ENCODE measurements around the gene BMPR1B. TPM values are rescaled to one million over a fixed set of nuclear protein-coding genes. Genes with fewer than 3 reads are reported as not detected.

The BMPR1B gene
- total and polyA plus RNA-seq, 2 of the 8 experiments (the other 6 are each of a cell fraction or from before 2014, with no cell fraction given) = 0.14 to 1.1 TPM

GRCh38 chr4:94926936-94927335, 169.2 kb downstream of the BMPR1B start:
- Histone ChIP-seq H2BK20ac (ENCODE audit: low read length) (no peak overlapping the region), H3K4ac (replicated peaks; ENCODE audit: insufficient read length, low read depth, low read length) (no peak overlapping the region), H3K27me3 (replicated peaks in 1 of 4; ENCODE audit: control insufficient read depth in 3 of 4, extremely low read depth in 1 of 4, insufficient read depth in 3 of 4, low read length in 3 of 4) (no peaks in the 10 kb centered on the region; a peak in 1 of 7 replicates), H3K27ac (ENCODE audit: low read depth, low read length) (no peak overlapping the region), H3K36me3 (ENCODE audit: control insufficient read depth in 2 of 4, insufficient read depth in 4 of 4, low read length in 3 of 4) (no peaks in the 10 kb centered on the region), H3K4me2 (ENCODE audit: insufficient read depth in 1 of 2, low read depth in 2 of 2, low read length in 2 of 2) (no peak overlapping the region), H3K4me1 (replicated peaks in 1 of 4; ENCODE audit: control insufficient read depth in 3 of 4, insufficient read depth in 4 of 4, low read length in 3 of 4) (peaks cover 0 to 2% (median under 1%) of the 10 kb centered on the region in 4 experiments; a peak in 2 of 7 replicates), H2BK5ac (ENCODE audit: low read depth, low read length) (no peak overlapping the region), H2AK5ac (ENCODE audit: low read depth, low read length) (no peak overlapping the region), H3K4me3 (ENCODE audit: extremely low read depth in 1 of 4, insufficient read depth in 2 of 4, low read depth in 3 of 4, low read length in 4 of 4) (no peak overlapping the region), H3K23ac (ENCODE audit: insufficient read length) (no peak overlapping the region), H3K9ac (replicated peaks in 1 of 4; ENCODE audit: extremely low read depth in 1 of 4, low read depth in 3 of 4, low read length in 3 of 4) (no peak overlapping the region), H3K23me2 (ENCODE audit: low read depth, low read length) (peaks cover 1% of the 10 kb centered on the region; the same call in 1 of the 2 replicates), H2BK15ac (ENCODE audit: low read length) (no peak overlapping the region), H3K79me2 (ENCODE audit: control insufficient read depth in 1 of 2, insufficient read depth in 2 of 2, low read length in 2 of 2) (no peaks in the 10 kb centered on the region), H3K18ac (ENCODE audit: extremely low read depth, low read length) (no peak overlapping the region), H3K9me3 (ENCODE audit: insufficient read depth in 2 of 2, low read depth in 1 of 2, low read length in 1 of 2) (no peaks in the 10 kb centered on the region), H4K91ac (replicated peaks; ENCODE audit: insufficient read length, low read length) (no peak overlapping the region), H3K79me1 (ENCODE audit: low read depth, low read length) (no peaks in the 10 kb centered on the region), H2BK120ac (replicated peaks; ENCODE audit: low read depth, low read length) (no peak overlapping the region), H4K20me1 (replicated peaks in 1 of 2; ENCODE audit: control insufficient read depth in 1 of 2, insufficient read depth in 2 of 2, low read length in 2 of 2) (no peaks in the 10 kb centered on the region), H2AFZ (ENCODE audit: low read length) (no peak overlapping the region), H3K56ac (replicated peaks; ENCODE audit: insufficient read length, low read depth, low read length) (no peak overlapping the region), H4K5ac (ENCODE audit: insufficient read length, low read depth, low read length) (no peak overlapping the region), H4K8ac (ENCODE audit: extremely low read depth, insufficient read depth, low read length) (no peak overlapping the region), H3K14ac (ENCODE audit: insufficient read length) (no peak overlapping the region), H2BK12ac (ENCODE audit: low read depth, low read length) (no peak overlapping the region)
- 69% methylated on average over 2 of the region's 2 CpGs; no CpG with 5 or more reads in 1 of the 2 experiments for WGBS, 2 experiments (ENCODE audit: extremely low coverage in 1 of 2, insufficient coverage in 1 of 2, insufficient read length in 1 of 2, insufficient replicate concordance in 2 of 2, low coverage in 1 of 2, low lambda C conversion rate in 2 of 2, missing lambda C conversion rate in 1 of 2)
- no peak for FAIRE-seq
- CTCF ChIA-PET (ENCODE audit: partially characterized antibody) = interaction anchor here (1.3 kb wide), 1 partner anchor 14 kb away, joined by 3 read pairs; no protein-coding TSS in a partner anchor
- POLR2A ChIA-PET (ENCODE audit: partially characterized antibody) = no interaction called here
- DNase-seq (ENCODE audit: low read depth in 1 of 2, low spot score in 2 of 2) = no peak
- no peak for TF ChIP-seq RAD21 (IDR thresholded peaks at IDR 0.05 in 1 of 2, conservative IDR thresholded peaks at IDR 0.05 in 1 of 2; ENCODE audit: low read depth in 2 of 2, low read length in 2 of 2)
- TF ChIP-seq ATF2 (IDR thresholded peaks at IDR 0.05; ENCODE audit: low read length) = no peak
- TF ChIP-seq TCF12 (IDR thresholded peaks at IDR 0.05; ENCODE audit: low read depth, low read length) = no peak
- TF ChIP-seq SP2 (IDR thresholded peaks at IDR 0.05; ENCODE audit: low read length) = no peak
- no peak for TF ChIP-seq KDM4A (IDR thresholded peaks at IDR 0.05; ENCODE audit: low read depth, low read length, severe bottlenecking)
- no peak for TF ChIP-seq RXRA (IDR thresholded peaks at IDR 0.05; ENCODE audit: insufficient read depth, low read depth, low read length)
- TF ChIP-seq NRF1 (IDR thresholded peaks at IDR 0.05; ENCODE audit: low read depth, low read length) = no peak
- no peak for TF ChIP-seq E2F6 (IDR thresholded peaks at IDR 0.05)
- no peak for TF ChIP-seq MAFK (IDR thresholded peaks at IDR 0.05; ENCODE audit: low read depth, low read length)
- no peak for TF ChIP-seq CBX5 (IDR thresholded peaks at IDR 0.05; ENCODE audit: low read depth, low read length)
- TF ChIP-seq HDAC2 (IDR thresholded peaks at IDR 0.05; ENCODE audit: borderline replicate concordance in 1 of 2, low read depth in 2 of 2, low read length in 2 of 2) = no peak

Measured in H1 (cell line).